ENCODE data around the gene TRIM32.

TRIM32 gene

DNA sequence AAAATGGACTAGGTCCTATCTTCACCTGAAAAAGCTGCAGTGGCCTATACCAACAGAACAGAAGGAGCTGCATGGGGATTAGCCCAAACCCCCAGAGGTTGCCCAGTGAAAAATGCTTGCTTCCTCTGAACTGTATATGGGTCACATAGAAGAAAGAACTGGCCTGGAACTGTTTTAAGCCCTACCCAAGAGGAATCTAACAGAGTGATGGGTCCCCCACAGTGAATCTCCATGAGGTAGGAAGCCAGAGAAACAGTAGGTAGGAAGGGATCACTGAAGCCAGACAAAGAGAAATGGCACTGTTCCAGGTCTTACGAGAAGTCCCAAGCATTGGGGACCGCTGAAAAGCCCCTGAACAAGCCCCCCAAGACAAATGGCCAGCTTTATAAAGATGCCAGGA lies 28.8 kb upstream of the TRIM32 start:
- DNase-seq = no peak
- Histone ChIP-seq H3K36me3 (no peaks in the 10 kb centered on the region), H3K9me3 (no peaks in the 10 kb centered on the region), H3K4me1 (no peaks in the 10 kb centered on the region), H3K4me3 (ENCODE audit: low read depth, low read length) (no peak overlapping the region), H3K27me3 (no peaks in the 10 kb centered on the region)
- TF ChIP-seq, protein P1, sequence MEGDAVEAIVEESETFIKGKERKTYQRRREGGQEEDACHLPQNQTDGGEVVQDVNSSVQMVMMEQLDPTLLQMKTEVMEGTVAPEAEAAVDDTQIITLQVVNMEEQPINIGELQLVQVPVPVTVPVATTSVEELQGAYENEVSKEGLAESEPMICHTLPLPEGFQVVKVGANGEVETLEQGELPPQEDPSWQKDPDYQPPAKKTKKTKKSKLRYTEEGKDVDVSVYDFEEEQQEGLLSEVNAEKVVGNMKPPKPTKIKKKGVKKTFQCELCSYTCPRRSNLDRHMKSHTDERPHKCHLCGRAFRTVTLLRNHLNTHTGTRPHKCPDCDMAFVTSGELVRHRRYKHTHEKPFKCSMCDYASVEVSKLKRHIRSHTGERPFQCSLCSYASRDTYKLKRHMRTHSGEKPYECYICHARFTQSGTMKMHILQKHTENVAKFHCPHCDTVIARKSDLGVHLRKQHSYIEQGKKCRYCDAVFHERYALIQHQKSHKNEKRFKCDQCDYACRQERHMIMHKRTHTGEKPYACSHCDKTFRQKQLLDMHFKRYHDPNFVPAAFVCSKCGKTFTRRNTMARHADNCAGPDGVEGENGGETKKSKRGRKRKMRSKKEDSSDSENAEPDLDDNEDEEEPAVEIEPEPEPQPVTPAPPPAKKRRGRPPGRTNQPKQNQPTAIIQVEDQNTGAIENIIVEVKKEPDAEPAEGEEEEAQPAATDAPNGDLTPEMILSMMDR (IDR thresholded peaks at IDR 0.05; ENCODE audit: low read depth, low read length) = no peak

DNA sequence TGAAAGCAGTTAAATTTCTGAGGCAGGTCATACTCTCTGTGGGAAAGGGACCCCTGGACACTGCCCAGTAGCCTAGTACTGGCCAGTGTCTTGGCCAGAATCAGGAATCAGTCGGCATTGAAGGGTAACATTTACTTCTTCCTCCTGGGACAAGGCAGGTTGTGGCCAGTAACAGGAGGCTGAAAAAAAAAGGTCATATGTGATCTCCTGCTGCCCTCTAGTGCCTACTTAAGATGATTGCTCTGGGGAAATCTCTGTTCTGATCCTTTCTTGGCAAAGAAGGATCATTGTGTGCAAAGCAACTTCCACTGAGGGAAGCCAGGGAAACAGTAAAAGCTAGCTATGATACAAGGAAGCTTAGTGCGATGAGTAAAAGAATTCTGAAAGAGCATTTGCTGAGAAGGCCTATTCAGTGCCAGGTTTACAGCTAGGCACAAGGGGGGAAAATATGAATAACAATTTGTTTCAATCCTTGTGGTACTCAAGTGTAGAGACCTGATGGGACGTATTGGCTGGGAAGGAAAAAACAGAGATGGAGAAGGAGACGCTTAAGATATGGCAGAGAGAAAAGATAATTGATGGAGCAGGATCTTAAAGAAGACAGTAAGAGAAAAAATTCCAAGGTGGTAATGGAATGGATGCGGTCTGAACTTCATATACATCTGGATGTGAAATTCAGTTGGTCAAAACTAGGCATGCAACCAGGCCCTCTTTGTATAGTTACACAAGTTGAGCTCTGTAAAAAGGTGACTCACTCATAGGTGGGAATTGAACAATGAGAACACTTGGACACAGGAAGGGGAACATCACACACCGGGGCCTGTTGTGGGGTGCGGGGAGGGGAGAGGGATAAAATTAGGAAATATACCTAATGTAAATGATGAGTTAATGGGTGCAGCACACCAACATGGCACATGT lies 25.8 kb upstream of the TRIM32 start:
- Histone ChIP-seq H3K4me1 (no peaks in the 10 kb centered on the region), H3K36me3 (no peaks in the 10 kb centered on the region), H3K27me3 (no peaks in the 10 kb centered on the region), H3K4me3 (ENCODE audit: low read depth, low read length) (no peak overlapping the region), H3K9me3 (no peaks in the 10 kb centered on the region)
- peak; percentile 28 for DNase-seq
- TF ChIP-seq, protein P1 (IDR thresholded peaks at IDR 0.05; ENCODE audit: low read depth, low read length) = peak; percentile 81

DNA sequence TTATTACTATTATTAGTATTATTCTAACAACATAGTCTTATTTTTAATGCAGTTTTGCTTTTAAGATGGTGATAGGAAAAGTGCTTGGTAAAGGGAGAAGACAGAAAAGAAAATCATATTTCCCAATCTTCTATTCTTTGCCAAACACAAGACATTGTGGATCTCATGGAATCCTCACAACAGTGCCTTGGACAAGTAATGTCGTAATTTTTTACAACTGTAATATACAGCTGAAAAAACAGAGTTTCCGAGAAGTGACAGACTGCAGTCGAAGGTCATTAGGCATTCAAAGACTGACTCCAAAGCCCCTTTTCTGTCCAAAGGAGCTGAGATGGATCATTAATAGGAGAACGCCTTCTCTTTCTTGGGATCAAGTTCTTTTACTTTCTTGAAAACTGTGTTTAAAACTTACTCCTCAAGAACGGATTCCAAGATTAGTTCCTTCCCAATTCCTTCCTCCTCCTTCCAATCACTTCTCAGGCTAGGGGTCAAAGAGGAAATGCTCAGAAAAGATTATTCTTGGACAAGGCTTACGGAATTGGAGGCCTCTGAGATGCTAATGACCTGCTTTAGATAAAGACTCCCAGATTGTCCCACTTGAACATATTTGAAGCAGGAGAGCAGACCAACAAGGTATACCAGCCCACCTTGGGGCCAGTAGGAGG lies 24.3 kb upstream of the TRIM32 start:
- Histone ChIP-seq H3K4me1 (no peaks in the 10 kb centered on the region), H3K27me3 (no peaks in the 10 kb centered on the region), H3K4me3 (ENCODE audit: low read depth, low read length) (no peak overlapping the region), H3K36me3 (no peaks in the 10 kb centered on the region), H3K9me3 (no peaks in the 10 kb centered on the region)
- no peak for DNase-seq
- TF ChIP-seq, protein P1 (IDR thresholded peaks at IDR 0.05; ENCODE audit: low read depth, low read length) = no peak

DNA sequence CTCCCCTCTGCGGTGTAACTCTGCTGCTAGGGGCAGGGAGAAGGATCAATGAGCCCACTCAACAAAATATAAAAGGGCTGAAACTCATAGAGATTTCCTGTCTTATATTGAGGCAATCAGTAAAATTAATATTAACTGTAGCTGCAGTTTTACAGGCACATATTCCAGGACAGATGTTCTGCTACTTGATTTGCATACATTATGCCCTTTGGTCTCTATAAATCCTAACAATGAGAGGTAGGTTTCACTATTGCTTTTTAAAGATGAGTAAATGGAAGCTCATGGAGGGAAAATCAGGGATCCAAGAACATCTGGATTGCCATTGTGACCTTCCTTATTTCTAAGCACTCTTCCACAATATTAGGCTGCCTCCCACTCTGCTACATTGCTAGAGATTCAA lies 23.5 kb upstream of the TRIM32 start:
- TF ChIP-seq, protein P1 (IDR thresholded peaks at IDR 0.05; ENCODE audit: low read depth, low read length) = no peak
- Histone ChIP-seq H3K9me3 (no peaks in the 10 kb centered on the region), H3K27me3 (no peaks in the 10 kb centered on the region), H3K36me3 (no peaks in the 10 kb centered on the region), H3K4me3 (ENCODE audit: low read depth, low read length) (no peak overlapping the region), H3K4me1 (no peaks in the 10 kb centered on the region)
- no peak for DNase-seq

DNA sequence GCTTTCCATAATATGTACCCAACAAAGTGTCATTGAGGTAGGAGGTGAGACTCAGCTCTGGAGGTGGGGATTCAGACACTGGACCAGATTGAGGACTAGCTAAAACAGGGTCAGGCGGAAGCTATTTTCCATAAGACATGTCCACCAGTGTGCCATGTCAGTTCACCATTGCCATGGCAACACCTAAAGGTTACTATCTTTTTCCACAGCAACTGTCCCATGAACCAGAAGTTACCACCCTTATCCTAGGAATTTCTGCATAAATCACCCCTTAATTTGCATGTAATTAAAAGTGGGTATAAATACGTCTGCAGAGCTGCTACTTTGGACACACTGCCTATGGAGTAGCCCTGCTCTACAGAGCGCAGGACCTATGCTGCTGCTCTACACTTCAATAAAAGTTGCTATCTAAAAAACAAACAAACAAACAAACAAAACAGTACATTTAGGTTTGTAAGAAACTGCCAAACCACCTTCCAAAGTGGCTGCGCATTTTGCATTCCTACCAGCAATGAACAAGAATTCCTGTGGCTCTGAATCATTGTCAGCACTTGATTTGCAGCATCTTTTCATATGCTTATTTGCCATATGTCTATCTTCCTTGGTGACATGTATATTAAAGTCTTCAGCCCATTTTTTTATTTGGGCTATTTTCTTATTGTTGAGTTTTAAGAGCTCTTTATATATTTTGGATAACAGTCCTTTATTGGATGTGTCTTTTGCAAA lies 18.0 kb upstream of the TRIM32 start:
- no peaks in the 10 kb centered on the region for H3K36me3 ChIP-seq
- H3K4me3 ChIP-seq (ENCODE audit: low read depth, low read length) = no peak overlapping the region
- no peaks in the 10 kb centered on the region for H3K4me1 ChIP-seq
- no peaks in the 10 kb centered on the region for H3K27me3 ChIP-seq
- DNase-seq = no peak
- no peaks in the 10 kb centered on the region for H3K9me3 ChIP-seq
- TF ChIP-seq, protein P1 (IDR thresholded peaks at IDR 0.05; ENCODE audit: low read depth, low read length) = no peak

Measured in BE2C (cell line).